ENCODE data around the gene NUP210L. TPM values are rescaled to one million over a fixed set of nuclear protein-coding genes. Genes with fewer than 3 reads are reported as not detected.
A peak's percentile ranks its signal among the peaks of the same experiment; 100 is the strongest.

The NUP210L gene
- total RNA-seq, 1 donor from 2014 or later: 0.22 TPM

- intact Hi-C loops (cut with micrococcal nuclease): no loop called here
- DNase-seq (no peak), ATAC-seq (ENCODE audit: low read depth) (no peak)
- no peak for TF ChIP-seq CTCF (IDR thresholded peaks at IDR 0.05)
- POLR2A ChIA-PET: interaction anchor here (0.6 to 1.0 kb wide), 3 partner anchors 225 to 361 kb away, joined by 3 read pairs; a partner anchor contains a TSS
- Mint-ChIP-seq H3K36me3 (ENCODE audit: low read depth) (peaks cover 44% of the 10 kb centered on the region), H3K27ac (peak overlapping the region; percentile 46), H3K27me3 (no peaks in the 10 kb centered on the region), H3K4me1 (peaks cover 28% of the 10 kb centered on the region), H3K4me3 (no peak overlapping the region), H3K9me3 (no peaks in the 10 kb centered on the region)
- CTCF ChIA-PET: no interaction called here
Measured at GRCh38 chr1:153995640-153996039, 159.2 kb downstream of the NUP210L start.

GRCh38 chr1:153995202-153995601 is 159.7 kb downstream of the NUP210L start:
- Mint-ChIP-seq H3K27ac (peak overlapping the region; percentile 46), H3K9me3 (no peaks in the 10 kb centered on the region), H3K27me3 (no peaks in the 10 kb centered on the region), H3K4me3 (no peak overlapping the region), H3K36me3 (ENCODE audit: low read depth) (peaks cover 47% of the 10 kb centered on the region), H3K4me1 (peaks cover 32% of the 10 kb centered on the region)
- intact Hi-C loops (cut with micrococcal nuclease): no loop called here
- ATAC-seq (ENCODE audit: low read depth) (no peak), DNase-seq (no peak)
- CTCF ChIA-PET: no interaction called here
- POLR2A ChIA-PET: interaction anchor here (0.6 to 1.0 kb wide), 3 partner anchors 225 to 361 kb away, joined by 3 read pairs; a partner anchor contains a TSS
- no peak for TF ChIP-seq CTCF (IDR thresholded peaks at IDR 0.05)

- Mint-ChIP-seq H3K4me3 (peak overlapping the region; percentile 98), H3K36me3 (ENCODE audit: low read depth) (peaks cover 47% of the 10 kb centered on the region), H3K27ac (peak overlapping the region; percentile 99), H3K27me3 (no peaks in the 10 kb centered on the region), H3K9me3 (no peaks in the 10 kb centered on the region), H3K4me1 (peaks cover 43% of the 10 kb centered on the region)
- POLR2A ChIA-PET: interaction anchor here (0.7 to 6.5 kb wide), 14 partner anchors 14 to 1093 kb away, joined by 3 to 96 read pairs (median 22); partner anchors contain the start of genes CREB3L4, CRTC2, DENND4B and GATAD2B
- CTCF ChIA-PET: no interaction called here
- no peak for TF ChIP-seq CTCF (IDR thresholded peaks at IDR 0.05)
- intact Hi-C loops (cut with micrococcal nuclease): loop anchor here (1.0 to 2.0 kb wide), 3 partner anchors 191 to 394 kb away; no protein-coding TSS in a partner anchor
- DNase-seq (no peak), ATAC-seq (ENCODE audit: low read depth) (no peak)
Measured at GRCh38 chr1:153991806-153992205, 163.1 kb downstream of the NUP210L start.

GRCh38 chr1:153991151-153991630 is 163.7 kb downstream of the NUP210L start:
- CTCF ChIA-PET: interaction anchor here (0.7 kb wide), 1 partner anchor 240 kb away, joined by 3 read pairs; no protein-coding TSS in a partner anchor
- POLR2A ChIA-PET: interaction anchor here (0.7 to 6.5 kb wide), 32 partner anchors 13 to 1953 kb away, joined by 3 to 96 read pairs (median 14); partner anchors contain the start of genes ATP8B2, CHTOP, CREB3L4 and CRTC2
- H3K4me3 Mint-ChIP-seq: peak overlapping the region; percentile 98
- intact Hi-C loops (cut with micrococcal nuclease): loop anchor here (1.0 to 2.0 kb wide), 3 partner anchors 192 to 393 kb away; no protein-coding TSS in a partner anchor
- H3K27ac Mint-ChIP-seq: peak overlapping the region; percentile 99
- ATAC-seq (ENCODE audit: low read depth) (no peak), DNase-seq (no peak)
- no peaks in the 10 kb centered on the region for H3K27me3 Mint-ChIP-seq
- H3K36me3 Mint-ChIP-seq (ENCODE audit: low read depth): peaks cover 47% of the 10 kb centered on the region
- peaks cover 48% of the 10 kb centered on the region for H3K4me1 Mint-ChIP-seq
- no peak for TF ChIP-seq CTCF (IDR thresholded peaks at IDR 0.05)
- H3K9me3 Mint-ChIP-seq: no peaks in the 10 kb centered on the region

GRCh38 chr1:153990468-153991150 is 164.3 kb downstream of the NUP210L start, which contains the start of gene RPS27:
Gene RPS27, plus strand, starts transcription at chr1:153990762. Its CDS starts 35 bp downstream, at chr1:153990797.
- Mint-ChIP-seq H3K9me3 (no peaks in the 10 kb centered on the region), H3K4me3 (peak within 1 kb of the TSS; percentile 98), H3K4me1 (peaks cover 53% of the 10 kb centered on the region), H3K36me3 (ENCODE audit: low read depth) (peaks cover 44% of the 10 kb centered on the region), H3K27me3 (no peaks in the 10 kb centered on the region), H3K27ac (peak within 1 kb of the TSS; percentile 99)
- TF ChIP-seq CTCF (IDR thresholded peaks at IDR 0.05): no peak
- ATAC-seq (ENCODE audit: low read depth) (peak; percentile 80), DNase-seq (peak; percentile 73)
- intact Hi-C loops (cut with micrococcal nuclease): loop anchor here (1.0 to 2.0 kb wide), 10 partner anchors 13 to 392 kb away; partner anchors contain the start of genes CRTC2, DENND4B, HAX1 and JTB
- ChIA-PET POLR2A (interaction anchor here (0.6 to 6.5 kb wide), 63 partner anchors 12 to 1953 kb away, joined by 3 to 96 read pairs (median 5); partner anchors contain the start of genes ATP8B2, CHTOP, CREB3L4 and CRTC2), CTCF (interaction anchor here (0.7 kb wide), 1 partner anchor 239 kb away, joined by 3 read pairs; no protein-coding TSS in a partner anchor)

Measured in activated B cell treated with CpG ODN at 0.5 μM for 24 hours (primary cell).